CD8-positive, alpha-beta memory T cell (primary cell): ENCODE data around the gene IGLL5. TPM values are rescaled to one million over a fixed set of nuclear protein-coding genes. Genes with fewer than 3 reads are reported as not detected.
"Not testable (repeated sequence)": the region's sequence is repeated elsewhere in the genome, so short reads cannot be mapped to it uniquely, and the experiment has no call there.

Source experiments
- CTCF ChIA-PET: fragments of 350-600 bp; sonication (Branson Sonifier 250); formaldehyde crosslinking; loops from one replicate; lab custom pipeline; 2021; ENCODE audit warnings: antibody characterized with exemption; lab: Charles Lee
- POLR2A ChIA-PET: fragments of 350-600 bp; sonication (Branson Sonifier 250); formaldehyde crosslinking; loops from one replicate; lab custom pipeline; 2021; ENCODE audit warnings: antibody characterized with exemption; lab: Charles Lee
- DNase-seq, 5 donors: peaks; one replicate each; pipeline versions ENCODE4 v3.0.0 to v3.0.0-alpha.2; 2020 to 2022; ENCODE audit warnings: mixed read lengths in 1 of 5
- H3K27ac ChIP-seq: one replicate; pipeline ENCODE4 v1.7.0; 2013; ENCODE audit warnings: low read depth, mild to moderate bottlenecking, low read length, moderate library complexity
- H3K27me3 ChIP-seq: 2 replicates; pipeline ENCODE4 v1.7.0; 2013; ENCODE audit warnings: low read length, mild to moderate bottlenecking; ENCODE audit not compliant: insufficient read depth, poor library complexity, severe bottlenecking
- H3K36me3 ChIP-seq: 2 replicates; pipeline ENCODE4 v1.7.0; 2013; ENCODE audit warnings: mild to moderate bottlenecking, low read length, moderate library complexity; ENCODE audit not compliant: insufficient read depth
- H3K4me1 ChIP-seq: 2 replicates; pipeline ENCODE4 v1.7.0; 2013; ENCODE audit warnings: mild to moderate bottlenecking, low read length, moderate library complexity; ENCODE audit not compliant: insufficient read depth
- H3K4me3 ChIP-seq: 2 replicates; pipeline ENCODE4 v1.7.0; 2013; ENCODE audit warnings: mild to moderate bottlenecking, low read length
- H3K9me3 ChIP-seq: 2 replicates; pipeline ENCODE4 v1.7.0; 2013; ENCODE audit warnings: mild to moderate bottlenecking, low read length
- H3K27ac Mint-ChIP-seq, 8 donors: one replicate each; pipeline ENCODE4 v1.8.0; 2020 to 2021; ENCODE audit warnings: mixed read lengths in 8 of 8, mild to moderate bottlenecking in 6 of 8, inconsistent platforms in 3 of 8, moderate library complexity in 3 of 8
- H3K27me3 Mint-ChIP-seq, 2 donors: one replicate each; pipeline ENCODE4 v1.8.0; 2020 to 2021; ENCODE audit warnings: mixed read lengths in 2 of 2, mild to moderate bottlenecking in 1 of 2, moderate library complexity in 1 of 2
- H3K36me3 Mint-ChIP-seq, 3 donors: one replicate each; pipeline ENCODE4 v1.8.0; 2020 to 2021; ENCODE audit warnings: mixed read lengths in 3 of 3, inconsistent platforms in 1 of 3, mild to moderate bottlenecking in 1 of 3
- H3K4me1 Mint-ChIP-seq, 3 donors: one replicate each; pipeline ENCODE4 v1.8.0; 2020 to 2021; ENCODE audit warnings: mixed read lengths in 3 of 3, inconsistent platforms in 1 of 3, mild to moderate bottlenecking in 1 of 3
- H3K4me3 Mint-ChIP-seq, 7 donors: one replicate each; pipeline ENCODE4 v1.8.0; 2020 to 2021; ENCODE audit warnings: mixed read lengths in 7 of 7, mild to moderate bottlenecking in 6 of 7, moderate library complexity in 4 of 7, inconsistent platforms in 2 of 7
- H3K9me3 Mint-ChIP-seq, 5 donors: one replicate each; pipeline ENCODE4 v1.8.0; 2020 to 2022; ENCODE audit warnings: mixed read lengths in 5 of 5, mild to moderate bottlenecking in 3 of 5, moderate library complexity in 2 of 5, inconsistent platforms in 1 of 5
- polyA plus RNA-seq: library from polyadenylated mRNA; unstranded; fragments of 300-500 nt; fragmentation: Illumina TruSeq; gene quantifications from one replicate; pipeline ENCODE4 v1.2.3, GENCODE V29; 2021
- total RNA-seq, 2 experiments: library from RNA; stranded (reverse); gene quantifications; one replicate each; pipeline ENCODE4 v1.2.3, GENCODE V29; 2021

IGLL5 gene
- total and polyA plus RNA-seq, 3 experiments from 2014 or later, result not detected

GRCh38 chr22:22900527-22901205 is 13.1 kb downstream of the IGLL5 start:
- H3K4me3 ChIP-seq, H3K9me3 Mint-ChIP-seq, H3K27ac ChIP-seq: not testable (repeated sequence)

GRCh38 chr22:22901578-22902218 is 14.1 kb downstream of the IGLL5 start:
- no peaks in the 10 kb centered on the region for H3K4me1 Mint-ChIP-seq
- no peaks in the 10 kb centered on the region for H3K9me3 Mint-ChIP-seq
- H3K36me3 Mint-ChIP-seq, result no peaks in the 10 kb centered on the region
- H3K4me3 Mint-ChIP-seq, result no peak overlapping the region
- no peaks in the 10 kb centered on the region for H3K9me3 ChIP-seq
- no peak overlapping the region for H3K4me3 ChIP-seq
- no peak for DNase-seq
- peak overlapping the region in 1 of 8 donors; percentile 26 for H3K27ac Mint-ChIP-seq
- POLR2A ChIA-PET, result no interaction called here
- no peaks in the 10 kb centered on the region for H3K27me3 ChIP-seq
- no peak overlapping the region for H3K27ac ChIP-seq
- H3K4me1 ChIP-seq, result no peaks in the 10 kb centered on the region
- H3K27me3 Mint-ChIP-seq, result peaks cover 4 to 5% of the 10 kb centered on the region in 2 donors
- H3K36me3 ChIP-seq, result no peaks in the 10 kb centered on the region
- CTCF ChIA-PET, result interaction anchor here (0.9 kb wide), 1 partner anchor 17 kb away, joined by 3 read pairs; no protein-coding TSS in a partner anchor

More at GRCh38 chr22:22900527-22901205, 13.1 kb downstream of the IGLL5 start:
- H3K4me1 ChIP-seq, DNase-seq, H3K27me3 ChIP-seq, CTCF ChIA-PET, H3K4me1 Mint-ChIP-seq, H3K9me3 ChIP-seq, H3K36me3 Mint-ChIP-seq, H3K36me3 ChIP-seq, H3K4me3 Mint-ChIP-seq, H3K27ac Mint-ChIP-seq, POLR2A ChIA-PET: not testable (repeated sequence)
- H3K27me3 Mint-ChIP-seq, result peaks cover 3 to 13% of the 10 kb centered on the region in 2 donors

GRCh38 chr22:22902247-22903001 is 14.8 kb downstream of the IGLL5 start:
- Mint-ChIP-seq H3K27ac (no peak overlapping the region), H3K36me3 (no peaks in the 10 kb centered on the region), H3K9me3 (no peaks in the 10 kb centered on the region), H3K27me3 (peaks cover 1 to 11% of the 10 kb centered on the region in 2 donors), H3K4me1 (no peaks in the 10 kb centered on the region), H3K4me3 (no peak overlapping the region)
- H3K27ac ChIP-seq, result no peak overlapping the region
- CTCF ChIA-PET, result interaction anchor here (0.9 kb wide), 1 partner anchor 18 kb away, joined by 3 read pairs; no protein-coding TSS in a partner anchor
- H3K27me3 ChIP-seq, result no peaks in the 10 kb centered on the region
- no peaks in the 10 kb centered on the region for H3K4me1 ChIP-seq
- H3K36me3 ChIP-seq, result no peaks in the 10 kb centered on the region
- H3K9me3 ChIP-seq, result no peaks in the 10 kb centered on the region
- no peak overlapping the region for H3K4me3 ChIP-seq
- DNase-seq, result no peak
- POLR2A ChIA-PET, result no interaction called here

- H3K4me3 ChIP-seq, result no peak overlapping the region
- Mint-ChIP-seq H3K27me3 (peaks cover 1 to 12% of the 10 kb centered on the region in 2 donors), H3K4me1 (no peaks in the 10 kb centered on the region), H3K9me3 (no peaks in the 10 kb centered on the region), H3K4me3 (no peak overlapping the region), H3K27ac (no peak overlapping the region), H3K36me3 (no peaks in the 10 kb centered on the region)
- no peaks in the 10 kb centered on the region for H3K9me3 ChIP-seq
- DNase-seq, result no peak
- ChIA-PET CTCF (no interaction called here), POLR2A (no interaction called here)
- H3K4me1 ChIP-seq, result no peaks in the 10 kb centered on the region
- no peaks in the 10 kb centered on the region for H3K27me3 ChIP-seq
- no peak overlapping the region for H3K27ac ChIP-seq
- no peaks in the 10 kb centered on the region for H3K36me3 ChIP-seq
Measured at GRCh38 chr22:22903355-22903777, 15.8 kb downstream of the IGLL5 start.

GRCh38 chr22:22903781-22904192 is 16.2 kb downstream of the IGLL5 start:
- H3K9me3 ChIP-seq, H3K27ac ChIP-seq, H3K36me3 ChIP-seq, H3K27ac Mint-ChIP-seq, H3K36me3 Mint-ChIP-seq, POLR2A ChIA-PET, H3K9me3 Mint-ChIP-seq, H3K4me3 ChIP-seq, CTCF ChIA-PET, DNase-seq, H3K4me1 Mint-ChIP-seq, H3K4me3 Mint-ChIP-seq, H3K27me3 ChIP-seq, H3K4me1 ChIP-seq: not testable (repeated sequence)
- peaks cover 1 to 12% of the 10 kb centered on the region in 2 donors for H3K27me3 Mint-ChIP-seq

GRCh38 chr22:22904736-22905135 is 17.1 kb downstream of the IGLL5 start:
- H3K27me3 Mint-ChIP-seq, H3K36me3 ChIP-seq, H3K9me3 Mint-ChIP-seq, H3K36me3 Mint-ChIP-seq, CTCF ChIA-PET, H3K4me3 ChIP-seq, H3K27me3 ChIP-seq, H3K9me3 ChIP-seq, POLR2A ChIA-PET, H3K4me1 ChIP-seq, H3K4me1 Mint-ChIP-seq, H3K27ac ChIP-seq, H3K4me3 Mint-ChIP-seq, DNase-seq: not testable (repeated sequence)
- H3K27ac Mint-ChIP-seq, result peak overlapping the region in 1 of 8 donors; percentile 26

GRCh38 chr22:22906391-22906790 is 18.8 kb downstream of the IGLL5 start:
- H3K36me3 Mint-ChIP-seq, CTCF ChIA-PET, H3K36me3 ChIP-seq, H3K27ac Mint-ChIP-seq, H3K9me3 Mint-ChIP-seq, DNase-seq, H3K9me3 ChIP-seq, H3K4me1 Mint-ChIP-seq, H3K27me3 ChIP-seq, H3K4me1 ChIP-seq, H3K4me3 ChIP-seq, POLR2A ChIA-PET, H3K27ac ChIP-seq, H3K27me3 Mint-ChIP-seq, H3K4me3 Mint-ChIP-seq: not testable (repeated sequence)

GRCh38 chr22:22906907-22907550 is 19.4 kb downstream of the IGLL5 start:
- no peak for DNase-seq
- H3K4me3 Mint-ChIP-seq, result no peak overlapping the region
- no peaks in the 10 kb centered on the region for H3K36me3 ChIP-seq
- peaks cover 3 to 9% of the 10 kb centered on the region in 2 donors for H3K27me3 Mint-ChIP-seq
- H3K4me1 ChIP-seq, result no peaks in the 10 kb centered on the region
- H3K27ac ChIP-seq, result no peak overlapping the region
- no peaks in the 10 kb centered on the region for H3K4me1 Mint-ChIP-seq
- no peaks in the 10 kb centered on the region for H3K9me3 ChIP-seq
- H3K9me3 Mint-ChIP-seq, result no peaks in the 10 kb centered on the region
- peak overlapping the region in 1 of 8 donors; percentile 48 for H3K27ac Mint-ChIP-seq
- no peaks in the 10 kb centered on the region for H3K27me3 ChIP-seq
- H3K36me3 Mint-ChIP-seq, result no peaks in the 10 kb centered on the region
- CTCF ChIA-PET, result no interaction called here
- no peak overlapping the region for H3K4me3 ChIP-seq
- POLR2A ChIA-PET, result no interaction called here
